Neural cell (in vitro differentiated cells): Measurements from ENCODE around the gene GALNT16. TPM values are rescaled to one million over a fixed set of nuclear protein-coding genes. Genes with fewer than 3 reads are reported as not detected.

Source experiments
- H2AFZ ChIP-seq: fragments of 200-600, 300-800 bp; sonication (generic), shearing (Covaris generic); 2 replicates; pipeline ENCODE4 v1.6.0; 2014; ENCODE audit warnings: low read depth, mild to moderate bottlenecking, antibody characterized with exemption, low read length, moderate library complexity
- H3F3A ChIP-seq: fragments of 200-600 bp; shearing (Covaris generic); 2 replicates; pipeline ENCODE4 v1.6.1; 2016; ENCODE audit warnings: mild to moderate bottlenecking, moderate library complexity, mixed read lengths, antibody characterized with exemption, low read length; ENCODE audit not compliant: insufficient read depth, poor library complexity, severe bottlenecking
- H3K27ac ChIP-seq: fragments of 200-600, 300-800 bp; sonication (generic), shearing (Covaris generic); 2 replicates; pipeline ENCODE4 v1.5.1; 2014; ENCODE audit warnings: mild to moderate bottlenecking, low read length, moderate library complexity
- H3K27me3 ChIP-seq: fragments of 300-800, 200-600 bp; sonication (generic), shearing (Covaris generic); 2 replicates; pipeline ENCODE4 v1.6.0; 2014; ENCODE audit warnings: mild to moderate bottlenecking, low read depth, low read length, moderate library complexity; ENCODE audit not compliant: insufficient read depth
- H3K36me3 ChIP-seq: fragments of 300-800, 200-600 bp; sonication (generic), shearing (Covaris generic); 2 replicates; pipeline ENCODE4 v1.5.1; 2014; ENCODE audit warnings: mild to moderate bottlenecking, antibody characterized with exemption, low read length, moderate library complexity; ENCODE audit not compliant: insufficient read depth
- H3K4me2 ChIP-seq: fragments of 300-800, 200-600 bp; sonication (generic), shearing (Covaris generic); 2 replicates; pipeline ENCODE4 v1.6.0; 2014; ENCODE audit warnings: mild to moderate bottlenecking, low read length
- H3K4me3 ChIP-seq: fragments of 300-800, 200-600 bp; sonication (generic), shearing (Covaris generic); 2 replicates; pipeline ENCODE4 v1.5.1; 2014; ENCODE audit warnings: mild to moderate bottlenecking, low read length, moderate library complexity
- H3K79me2 ChIP-seq: fragments of 200-600 bp; shearing (Covaris generic); replicated peaks from 2 replicates; pipeline ENCODE4 v1.6.0; 2014; ENCODE audit warnings: mild to moderate bottlenecking, low read length, moderate library complexity; ENCODE audit not compliant: insufficient read depth
- H3K9ac ChIP-seq: fragments of 300-800, 200-600 bp; sonication (generic), shearing (Covaris generic); 2 replicates; pipeline ENCODE4 v1.6.1; 2016; ENCODE audit warnings: mild to moderate bottlenecking, low read length, mixed read lengths
- H3K9me2 ChIP-seq: fragments of 200-600 bp; shearing (Covaris generic); 2 replicates; pipeline ENCODE4 v1.6.1; 2016; ENCODE audit warnings: mild to moderate bottlenecking, low read length, mixed read lengths; ENCODE audit not compliant: insufficient read depth
- H3K9me3 ChIP-seq: fragments of 200-600, 300-800 bp; sonication (generic), shearing (Covaris generic); 2 replicates; pipeline ENCODE4 v1.6.1; 2016; ENCODE audit warnings: mild to moderate bottlenecking, mixed run types, low read length, moderate library complexity, mixed read lengths
- H4K20me1 ChIP-seq: fragments of 200-600 bp; shearing (Covaris generic); 2 replicates; pipeline ENCODE4 v1.6.1; 2016; ENCODE audit warnings: mild to moderate bottlenecking, mixed run types; ENCODE audit not compliant: insufficient read depth
- CTCF ChIP-seq: fragments of 450-650 bp; IDR thresholded peaks from 2 replicates; pipeline ENCODE4 v1.5.1; 2014; ENCODE audit warnings: antibody characterized with exemption, mild to moderate bottlenecking, moderate library complexity; ENCODE audit not compliant: poor library complexity, severe bottlenecking
- EP300 ChIP-seq: fragments of 450-650 bp; conservative IDR thresholded peaks from 2 replicates; pipeline ENCODE4 v1.6.1; 2014; ENCODE audit warnings: antibody characterized with exemption, mild to moderate bottlenecking, moderate library complexity; ENCODE audit not compliant: poor library complexity, severe bottlenecking
- EZH2 ChIP-seq: fragments of 200-600, 300-800 bp; shearing (Covaris generic), sonication (generic); IDR thresholded peaks from 2 replicates; pipeline ENCODE4 v1.6.1; 2014; ENCODE audit warnings: antibody characterized with exemption, low read length, borderline replicate concordance, mild to moderate bottlenecking; ENCODE audit not compliant: insufficient read depth, poor library complexity, severe bottlenecking
- MXI1 ChIP-seq: fragments of 450-650 bp; conservative IDR thresholded peaks from 2 replicates; pipeline ENCODE4 v1.6.1; 2014; ENCODE audit warnings: antibody characterized with exemption, mild to moderate bottlenecking; ENCODE audit not compliant: poor library complexity, severe bottlenecking
- POLR2AphosphoS5 ChIP-seq: IDR thresholded peaks from 2 replicates; pipeline ENCODE4 v1.6.1; 2012
- RAD21 ChIP-seq: fragments of 450-650 bp; conservative IDR thresholded peaks from 2 replicates; pipeline ENCODE4 v1.6.1; 2014; ENCODE audit warnings: antibody characterized with exemption, mild to moderate bottlenecking, moderate library complexity
- REST ChIP-seq: IDR thresholded peaks from 2 replicates; pipeline ENCODE4 v1.6.1; 2012; ENCODE audit warnings: borderline replicate concordance
- SMC3 ChIP-seq: fragments of 450-650 bp; conservative IDR thresholded peaks from 2 replicates; pipeline ENCODE4 v1.6.1; 2014; ENCODE audit warnings: antibody characterized with exemption, mild to moderate bottlenecking, moderate library complexity; ENCODE audit not compliant: poor library complexity
- TAF1 ChIP-seq: IDR thresholded peaks from 2 replicates; pipeline ENCODE4 v1.6.1; 2012; ENCODE audit warnings: low read depth
- polyA plus RNA-seq: library from polyadenylated mRNA; depleted of rRNA; stranded (reverse); fragments of >200 nt; gene quantifications from 2 replicates; pipeline ENCODE4 v1.2.3, GENCODE V29; 2014

Gene GALNT16
- polyA plus RNA-seq, 1 donor from 2014 or later: 23.8 TPM

- no peaks in the 10 kb centered on the region for H3K27me3 ChIP-seq
- no peaks in the 10 kb centered on the region for H3K79me2 ChIP-seq
- no peaks in the 10 kb centered on the region for H3K9me3 ChIP-seq
- no peaks in the 10 kb centered on the region for H3K36me3 ChIP-seq
- H4K20me1 ChIP-seq: no peaks in the 10 kb centered on the region
- no peak overlapping the region for H3K9ac ChIP-seq
- no peak overlapping the region for H3K27ac ChIP-seq
- H2AFZ ChIP-seq: no peak overlapping the region
- no peaks in the 10 kb centered on the region for H3F3A ChIP-seq
- no peak overlapping the region for H3K4me3 ChIP-seq
- no peak overlapping the region for H3K4me2 ChIP-seq
- H3K9me2 ChIP-seq: no peaks in the 10 kb centered on the region
- no peak for TF ChIP-seq SMC3
- TF ChIP-seq POLR2AphosphoS5: no peak
- TF ChIP-seq TAF1: no peak
- TF ChIP-seq CTCF: no peak
- no peak for TF ChIP-seq MXI1
- no peak for TF ChIP-seq RAD21
- TF ChIP-seq EZH2: no peak
- no peak for TF ChIP-seq EP300
- no peak for TF ChIP-seq REST
These were observed 115.2 kb downstream of the GALNT16 start for GRCh38 chr14:69375182-69375581.

- no peaks in the 10 kb centered on the region for H3K79me2 ChIP-seq
- no peaks in the 10 kb centered on the region for H3K27me3 ChIP-seq
- no peak overlapping the region for H3K4me3 ChIP-seq
- no peak overlapping the region for H2AFZ ChIP-seq
- no peak overlapping the region for H3K9ac ChIP-seq
- no peaks in the 10 kb centered on the region for H3K9me2 ChIP-seq
- no peaks in the 10 kb centered on the region for H3F3A ChIP-seq
- no peaks in the 10 kb centered on the region for H3K9me3 ChIP-seq
- H3K4me2 ChIP-seq: no peak overlapping the region
- TF ChIP-seq EP300 (no peak), EZH2 (no peak), TAF1 (no peak), CTCF (no peak), MXI1 (no peak), RAD21 (no peak), REST (no peak), POLR2AphosphoS5 (no peak), SMC3 (no peak)
- no peaks in the 10 kb centered on the region for H3K36me3 ChIP-seq
- no peak overlapping the region for H3K27ac ChIP-seq
- H4K20me1 ChIP-seq: no peaks in the 10 kb centered on the region
These were observed 115.8 kb downstream of the GALNT16 start for GRCh38 chr14:69375722-69376121.
